HG02938 (cell line): ENCODE measurements around the gene HIC1.

Experiments
- ATAC-seq: cut with Tn5 transposase; IDR thresholded peaks from one replicate; pipeline ENCODE4 v1.9.1; 2021; ENCODE audit warnings: mild to moderate bottlenecking, moderate library complexity; ENCODE audit not compliant: unreplicated experiment

HIC1 gene

GRCh38 chr17:2025220-2025621, 29.7 kb upstream of the HIC1 start, which contains the start of gene RTN4RL1:
Gene RTN4RL1, minus strand, starts transcription at chr17:2025334. Its CDS starts 469 bp downstream, at chr17:2024865.
- ATAC-seq, result no peak

- no peak for ATAC-seq
These were observed 29.1 kb upstream of the HIC1 start for GRCh38 chr17:2025622-2026309.

- ATAC-seq, result no peak
These were observed 27.2 kb upstream of the HIC1 start for GRCh38 chr17:2027528-2028233.

GRCh38 chr17:2028234-2028614, 26.7 kb upstream of the HIC1 start:
- ATAC-seq, result no peak

GRCh38 chr17:2028737-2029136, 26.2 kb upstream of the HIC1 start:
- no peak for ATAC-seq

- ATAC-seq, result peak; percentile 81
These were observed 24.8 kb upstream of the HIC1 start, which contains the start of gene DPH1 for GRCh38 chr17:2029911-2030778. Gene DPH1, plus strand, starts transcription at chr17:2030153. Its CDS starts 17 bp downstream, at chr17:2030170.

- ATAC-seq, result peak; percentile 12
These were observed 24.1 kb upstream of the HIC1 start for GRCh38 chr17:2030779-2031163.

GRCh38 chr17:2033153-2033552, 21.8 kb upstream of the HIC1 start:
- no peak for ATAC-seq

GRCh38 chr17:2034157-2034556, 20.7 kb upstream of the HIC1 start:
- no peak for ATAC-seq

GRCh38 chr17:2034806-2035540, 19.9 kb upstream of the HIC1 start:
- ATAC-seq, result no peak

- no peak for ATAC-seq
These were observed 19.1 kb upstream of the HIC1 start for GRCh38 chr17:2035541-2036488.

GRCh38 chr17:2037155-2037554, 17.7 kb upstream of the HIC1 start:
- ATAC-seq, result no peak

- ATAC-seq, result no peak
These were observed 14.6 kb upstream of the HIC1 start for GRCh38 chr17:2040219-2040827.

GRCh38 chr17:2040942-2041560, 13.9 kb upstream of the HIC1 start:
- no peak for ATAC-seq

GRCh38 chr17:2041561-2042389, 13.1 kb upstream of the HIC1 start, which contains the start of gene OVCA2:
Gene OVCA2, plus strand, starts transcription at chr17:2042022. Its CDS starts 26 bp downstream, at chr17:2042048.
- peak; percentile 82 for ATAC-seq

GRCh38 chr17:2042390-2042847, 12.5 kb upstream of the HIC1 start:
- no peak for ATAC-seq

- ATAC-seq, result no peak
These were observed 12.0 kb upstream of the HIC1 start for GRCh38 chr17:2042933-2043332.

GRCh38 chr17:2043785-2044184, 11.1 kb upstream of the HIC1 start:
- ATAC-seq, result no peak
